ENCODE data around the gene ZFYVE9. TPM values are rescaled to one million over a fixed set of nuclear protein-coding genes. Genes with fewer than 3 reads are reported as not detected.
A peak's percentile ranks its signal among the peaks of the same experiment; 100 is the strongest.

ZFYVE9 gene
- total and polyA plus RNA-seq, 2 of the 8 experiments (the other 6 are each of a cell fraction or from before 2014, with no cell fraction given): 5.8 to 26.5 TPM

DNA sequence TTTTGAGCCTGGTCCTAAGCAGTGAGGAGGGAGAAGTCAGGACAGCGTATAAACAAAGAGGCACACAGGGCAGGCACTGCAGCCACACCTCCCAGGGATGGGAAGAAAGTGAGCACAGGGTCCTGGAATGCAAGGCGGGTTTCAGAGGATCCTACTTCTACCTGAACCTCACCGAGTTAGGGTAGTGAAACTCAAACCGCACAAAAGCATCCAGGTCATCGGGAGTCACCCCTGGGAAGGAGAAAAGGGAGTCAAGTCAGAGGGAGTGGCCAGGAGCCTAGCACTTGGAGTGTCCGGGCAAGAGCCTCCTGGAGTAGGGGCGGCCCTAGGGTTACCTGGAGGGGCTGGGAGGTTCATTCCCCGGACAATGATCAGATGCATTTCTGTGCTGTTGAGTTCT, 213.5 kb downstream of the ZFYVE9 start:
- Histone ChIP-seq H2AFZ (ENCODE audit: low read length) (no peak overlapping the region), H4K5ac (ENCODE audit: insufficient read length, low read depth, low read length) (no peak overlapping the region), H3K4me2 (ENCODE audit: insufficient read depth in 1 of 2, low read depth in 2 of 2, low read length in 2 of 2) (no peak overlapping the region), H3K27me3 (replicated peaks in 1 of 4; ENCODE audit: control insufficient read depth in 3 of 4, extremely low read depth in 1 of 4, insufficient read depth in 3 of 4, low read length in 3 of 4) (no peaks in the 10 kb centered on the region), H3K9me3 (ENCODE audit: insufficient read depth in 2 of 2, low read depth in 1 of 2, low read length in 1 of 2) (no peaks in the 10 kb centered on the region), H3K27ac (ENCODE audit: low read depth, low read length) (no peak overlapping the region), H3K4me3 (ENCODE audit: extremely low read depth in 1 of 4, insufficient read depth in 2 of 4, low read depth in 3 of 4, low read length in 4 of 4) (no peak overlapping the region), H3K36me3 (ENCODE audit: control insufficient read depth in 2 of 4, insufficient read depth in 4 of 4, low read length in 3 of 4) (peaks cover 26 to 82% (median 66%) of the 10 kb centered on the region in 4 experiments; a peak in 7 of 8 replicates), H2BK120ac (replicated peaks; ENCODE audit: low read depth, low read length) (no peak overlapping the region), H3K9ac (replicated peaks in 1 of 4; ENCODE audit: extremely low read depth in 1 of 4, low read depth in 3 of 4, low read length in 3 of 4) (no peak overlapping the region), H3K18ac (ENCODE audit: extremely low read depth, low read length) (no peak overlapping the region), H2BK20ac (ENCODE audit: low read length) (no peak overlapping the region), H3K14ac (ENCODE audit: insufficient read length) (no peak overlapping the region), H3K23me2 (ENCODE audit: low read depth, low read length) (no peaks in the 10 kb centered on the region), H3K56ac (replicated peaks; ENCODE audit: insufficient read length, low read depth, low read length) (no peak overlapping the region), H3K4me1 (replicated peaks in 1 of 4; ENCODE audit: control insufficient read depth in 3 of 4, insufficient read depth in 4 of 4, low read length in 3 of 4) (peaks cover 1 to 12% (median 4%) of the 10 kb centered on the region in 4 experiments; a peak in 5 of 7 replicates), H4K91ac (replicated peaks; ENCODE audit: insufficient read length, low read length) (no peak overlapping the region), H4K8ac (ENCODE audit: extremely low read depth, insufficient read depth, low read length) (no peak overlapping the region), H2AK5ac (ENCODE audit: low read depth, low read length) (no peak overlapping the region), H3K4ac (replicated peaks; ENCODE audit: insufficient read length, low read depth, low read length) (no peak overlapping the region), H2BK5ac (ENCODE audit: low read depth, low read length) (no peak overlapping the region), H3K79me1 (ENCODE audit: low read depth, low read length) (no peaks in the 10 kb centered on the region), H3K23ac (ENCODE audit: insufficient read length) (no peak overlapping the region), H2BK12ac (ENCODE audit: low read depth, low read length) (no peak overlapping the region), H3K79me2 (ENCODE audit: control insufficient read depth in 1 of 2, insufficient read depth in 2 of 2, low read length in 2 of 2) (no peaks in the 10 kb centered on the region), H4K20me1 (replicated peaks in 1 of 2; ENCODE audit: control insufficient read depth in 1 of 2, insufficient read depth in 2 of 2, low read length in 2 of 2) (peaks cover 3% of the 10 kb centered on the region in 2 experiments), H2BK15ac (ENCODE audit: low read length) (no peak overlapping the region)
- ChIA-PET CTCF (ENCODE audit: partially characterized antibody) (interaction anchor here (0.6 kb wide), 1 partner anchor 13 kb away, joined by 3 read pairs; no protein-coding TSS in a partner anchor), POLR2A (ENCODE audit: partially characterized antibody) (interaction anchor here (1.5 kb wide), 1 partner anchor 10 kb away, joined by 5 read pairs; no protein-coding TSS in a partner anchor)
- TF ChIP-seq, protein P1, sequence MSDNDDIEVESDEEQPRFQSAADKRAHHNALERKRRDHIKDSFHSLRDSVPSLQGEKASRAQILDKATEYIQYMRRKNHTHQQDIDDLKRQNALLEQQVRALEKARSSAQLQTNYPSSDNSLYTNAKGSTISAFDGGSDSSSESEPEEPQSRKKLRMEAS (IDR thresholded peaks at IDR 0.05): no peak
- TF ChIP-seq POLR2A (IDR thresholded peaks at IDR 0.05; ENCODE audit: control extremely low read depth in 1 of 2, low read depth in 2 of 2, low read length in 2 of 2): peak in 1 of 2 experiments; percentile 32; a peak in 1 of 3 replicates
- WGBS, 2 experiments (ENCODE audit: extremely low coverage in 1 of 2, insufficient coverage in 1 of 2, insufficient read length in 1 of 2, insufficient replicate concordance in 2 of 2, low coverage in 1 of 2, low lambda C conversion rate in 2 of 2, missing lambda C conversion rate in 1 of 2): 86% methylated on average over 8 of the region's 8 CpGs; no CpG with 5 or more reads in 1 of the 2 experiments
- FAIRE-seq (no peak), DNase-seq (ENCODE audit: low read depth in 1 of 2, low spot score in 2 of 2) (no peak)

Data from H1 (cell line).